ENCODE data around the gene CARMIL1.

The CARMIL1 gene

DNA sequence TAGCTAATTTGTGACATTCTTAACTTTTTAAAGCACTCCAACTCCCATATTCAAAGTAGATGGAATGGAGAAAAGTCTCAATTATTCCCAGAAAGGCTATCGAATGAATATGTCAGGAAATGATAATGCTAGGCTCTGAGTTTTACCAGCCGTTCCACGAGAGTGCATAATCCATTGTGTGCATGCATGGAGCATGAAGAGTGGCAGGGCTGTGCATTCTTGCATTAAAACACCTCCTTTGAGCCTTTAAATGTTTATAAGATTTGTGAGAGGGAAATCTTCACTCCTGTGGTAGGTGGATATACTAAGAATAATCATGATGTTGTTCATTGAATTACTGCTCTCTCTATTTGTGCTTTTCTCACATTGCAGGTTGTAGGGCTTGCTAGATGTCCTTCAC lies 178.3 kb downstream of the CARMIL1 start:
- Histone ChIP-seq H3K14ac (ENCODE audit: low read length in 2 of 2) (no peak overlapping the region), H3K27ac (ENCODE audit: low read length, poor library complexity, severe bottlenecking) (peak overlapping the region; percentile 94)
- 95% methylated on average over 3 of the region's 3 CpGs for WGBS

DNA sequence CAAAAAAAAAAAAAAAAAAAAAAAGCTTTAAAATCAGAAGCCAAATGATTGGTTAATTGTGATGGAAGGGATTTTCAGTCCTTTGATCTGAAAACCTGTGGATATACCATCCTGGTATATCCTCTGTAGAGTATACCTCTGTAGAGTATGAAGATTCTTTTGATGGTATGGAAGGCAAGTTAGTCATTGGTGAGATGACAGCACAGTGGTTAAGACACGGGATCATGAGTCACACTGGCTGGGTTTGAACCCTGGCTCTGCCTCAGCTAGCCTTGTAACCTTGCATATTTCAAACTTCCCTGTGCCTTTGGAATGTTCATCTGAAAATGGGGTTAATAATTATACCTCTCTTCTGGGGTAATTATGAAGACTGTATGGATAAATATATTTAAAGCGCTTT lies 179.3 kb downstream of the CARMIL1 start:
- Histone ChIP-seq H3K18ac (ENCODE audit: low read depth in 1 of 2, low read length in 2 of 2) (no peak overlapping the region), H3K79me1 (replicated peaks; ENCODE audit: low read length, poor library complexity, severe bottlenecking) (peaks cover 12% of the 10 kb centered on the region), H3K36me3 (ENCODE audit: control insufficient read depth in 1 of 2, insufficient read depth in 2 of 2, low read depth in 1 of 2, low read length in 2 of 2) (peaks cover 4 to 6% of the 10 kb centered on the region in 2 experiments), H3K23ac (ENCODE audit: low read length in 2 of 2) (no peak overlapping the region), H3K9ac (ENCODE audit: low read length) (peak overlapping the region; percentile 75), H3K14ac (ENCODE audit: low read length in 2 of 2) (no peak overlapping the region), H4K8ac (ENCODE audit: low read length) (no peak overlapping the region), H2AFZ (ENCODE audit: low read depth, low read length) (no peak overlapping the region), H3K9me3 (ENCODE audit: control insufficient read depth, low read length) (no peaks in the 10 kb centered on the region), H3K27me3 (ENCODE audit: control insufficient read depth in 1 of 2, insufficient read depth in 1 of 2, low read length in 2 of 2) (no peaks in the 10 kb centered on the region), H3K27ac (ENCODE audit: low read length, poor library complexity, severe bottlenecking) (peak overlapping the region; percentile 94), H4K91ac (ENCODE audit: low read length) (no peak overlapping the region), H3K4me3 (ENCODE audit: insufficient read depth in 1 of 2, low read depth in 1 of 2, low read length in 2 of 2) (no peak overlapping the region), H2BK15ac (ENCODE audit: low read depth, poor library complexity, severe bottlenecking) (no peak overlapping the region), H2BK12ac (ENCODE audit: low read length in 2 of 2) (no peak overlapping the region), H3K4ac (ENCODE audit: low read depth in 1 of 2, low read length in 2 of 2) (no peak overlapping the region), H2BK5ac (ENCODE audit: low read depth, low read length, poor library complexity, severe bottlenecking) (peak overlapping the region; percentile 98), H2AK5ac (ENCODE audit: low read length, severe bottlenecking) (peak overlapping the region; percentile 69), H2BK120ac (ENCODE audit: low read depth, low read length) (no peak overlapping the region), H3K4me1 (ENCODE audit: control insufficient read depth, insufficient read depth, low read depth, low read length) (peaks cover 9% of the 10 kb centered on the region), H3K4me2 (ENCODE audit: low read length, poor library complexity, severe bottlenecking) (no peak overlapping the region)
- DNase-seq = peak; percentile 37
- WGBS = 50% methylated on average over 1 of the region's 2 CpGs

More for the DNA sequence above, 178.3 kb downstream of the CARMIL1 start:
- Histone ChIP-seq H3K23ac (ENCODE audit: low read length in 2 of 2) (no peak overlapping the region), H2AK5ac (ENCODE audit: low read length, severe bottlenecking) (no peak overlapping the region), H3K36me3 (ENCODE audit: control insufficient read depth in 1 of 2, insufficient read depth in 2 of 2, low read depth in 1 of 2, low read length in 2 of 2) (peaks cover 4 to 6% of the 10 kb centered on the region in 2 experiments), H3K27me3 (ENCODE audit: control insufficient read depth in 1 of 2, insufficient read depth in 1 of 2, low read length in 2 of 2) (no peaks in the 10 kb centered on the region), H3K4ac (ENCODE audit: low read depth in 1 of 2, low read length in 2 of 2) (no peak overlapping the region), H3K4me1 (ENCODE audit: control insufficient read depth, insufficient read depth, low read depth, low read length) (peaks cover 9% of the 10 kb centered on the region), H3K9ac (ENCODE audit: low read length) (no peak overlapping the region), H3K79me1 (replicated peaks; ENCODE audit: low read length, poor library complexity, severe bottlenecking) (peaks cover 13% of the 10 kb centered on the region), H2BK15ac (ENCODE audit: low read depth, poor library complexity, severe bottlenecking) (no peak overlapping the region), H2BK120ac (ENCODE audit: low read depth, low read length) (no peak overlapping the region), H2BK5ac (ENCODE audit: low read depth, low read length, poor library complexity, severe bottlenecking) (no peak overlapping the region), H3K18ac (ENCODE audit: low read depth in 1 of 2, low read length in 2 of 2) (no peak overlapping the region), H4K91ac (ENCODE audit: low read length) (no peak overlapping the region), H3K4me3 (ENCODE audit: insufficient read depth in 1 of 2, low read depth in 1 of 2, low read length in 2 of 2) (no peak overlapping the region), H2AFZ (ENCODE audit: low read depth, low read length) (no peak overlapping the region), H4K8ac (ENCODE audit: low read length) (no peak overlapping the region), H2BK12ac (ENCODE audit: low read length in 2 of 2) (no peak overlapping the region), H3K4me2 (ENCODE audit: low read length, poor library complexity, severe bottlenecking) (no peak overlapping the region), H3K9me3 (ENCODE audit: control insufficient read depth, low read length) (no peaks in the 10 kb centered on the region)
- DNase-seq = no peak

- H3K14ac ChIP-seq (ENCODE audit: low read length in 2 of 2) = no peak overlapping the region
- H2AK5ac ChIP-seq (ENCODE audit: low read length, severe bottlenecking) = peak overlapping the region; percentile 33
- H4K8ac ChIP-seq (ENCODE audit: low read length) = no peak overlapping the region
- no peak overlapping the region for H2BK5ac ChIP-seq (ENCODE audit: low read depth, low read length, poor library complexity, severe bottlenecking)
- no peak overlapping the region for H3K4me2 ChIP-seq (ENCODE audit: low read length, poor library complexity, severe bottlenecking)
- no peak overlapping the region for H3K23ac ChIP-seq (ENCODE audit: low read length in 2 of 2)
- no peak for DNase-seq
- H3K4me3 ChIP-seq (ENCODE audit: insufficient read depth in 1 of 2, low read depth in 1 of 2, low read length in 2 of 2) = no peak overlapping the region
- WGBS = 61% methylated on average over 3 of the region's 7 CpGs
- no peaks in the 10 kb centered on the region for H3K27me3 ChIP-seq (ENCODE audit: control insufficient read depth in 1 of 2, insufficient read depth in 1 of 2, low read length in 2 of 2)
- H2BK12ac ChIP-seq (ENCODE audit: low read length in 2 of 2) = no peak overlapping the region
- H3K4ac ChIP-seq (ENCODE audit: low read depth in 1 of 2, low read length in 2 of 2) = no peak overlapping the region
- peaks cover 5% of the 10 kb centered on the region for H3K4me1 ChIP-seq (ENCODE audit: control insufficient read depth, insufficient read depth, low read depth, low read length)
- peak overlapping the region; percentile 31 for H3K27ac ChIP-seq (ENCODE audit: low read length, poor library complexity, severe bottlenecking)
- no peak overlapping the region for H2BK15ac ChIP-seq (ENCODE audit: low read depth, poor library complexity, severe bottlenecking)
- H2BK120ac ChIP-seq (ENCODE audit: low read depth, low read length) = no peak overlapping the region
- peaks cover 3% of the 10 kb centered on the region for H3K79me1 ChIP-seq (replicated peaks; ENCODE audit: low read length, poor library complexity, severe bottlenecking)
- H2AFZ ChIP-seq (ENCODE audit: low read depth, low read length) = no peak overlapping the region
- no peak overlapping the region for H3K9ac ChIP-seq (ENCODE audit: low read length)
- H4K91ac ChIP-seq (ENCODE audit: low read length) = no peak overlapping the region
- H3K18ac ChIP-seq (ENCODE audit: low read depth in 1 of 2, low read length in 2 of 2) = no peak overlapping the region
- H3K9me3 ChIP-seq (ENCODE audit: control insufficient read depth, low read length) = no peaks in the 10 kb centered on the region
- peaks cover 0 to 3% of the 10 kb centered on the region in 2 experiments for H3K36me3 ChIP-seq (ENCODE audit: control insufficient read depth in 1 of 2, insufficient read depth in 2 of 2, low read depth in 1 of 2, low read length in 2 of 2)
These were observed 183.2 kb downstream of the CARMIL1 start for GRCh38 chr6:25462235-25462897.

- Histone ChIP-seq H2BK12ac (ENCODE audit: low read length in 2 of 2) (no peak overlapping the region), H3K79me1 (replicated peaks; ENCODE audit: low read length, poor library complexity, severe bottlenecking) (peaks cover 3% of the 10 kb centered on the region), H2BK5ac (ENCODE audit: low read depth, low read length, poor library complexity, severe bottlenecking) (no peak overlapping the region), H3K14ac (ENCODE audit: low read length in 2 of 2) (no peak overlapping the region), H2BK15ac (ENCODE audit: low read depth, poor library complexity, severe bottlenecking) (no peak overlapping the region), H3K4me2 (ENCODE audit: low read length, poor library complexity, severe bottlenecking) (no peak overlapping the region), H3K4me3 (ENCODE audit: insufficient read depth in 1 of 2, low read depth in 1 of 2, low read length in 2 of 2) (no peak overlapping the region), H3K9ac (ENCODE audit: low read length) (no peak overlapping the region), H3K27me3 (ENCODE audit: control insufficient read depth in 1 of 2, insufficient read depth in 1 of 2, low read length in 2 of 2) (no peaks in the 10 kb centered on the region), H3K4ac (ENCODE audit: low read depth in 1 of 2, low read length in 2 of 2) (no peak overlapping the region), H2AFZ (ENCODE audit: low read depth, low read length) (no peak overlapping the region), H2BK120ac (ENCODE audit: low read depth, low read length) (no peak overlapping the region), H4K8ac (ENCODE audit: low read length) (no peak overlapping the region), H3K9me3 (ENCODE audit: control insufficient read depth, low read length) (no peaks in the 10 kb centered on the region), H3K23ac (ENCODE audit: low read length in 2 of 2) (no peak overlapping the region), H4K91ac (ENCODE audit: low read length) (no peak overlapping the region), H3K27ac (ENCODE audit: low read length, poor library complexity, severe bottlenecking) (no peak overlapping the region), H2AK5ac (ENCODE audit: low read length, severe bottlenecking) (no peak overlapping the region), H3K18ac (ENCODE audit: low read depth in 1 of 2, low read length in 2 of 2) (no peak overlapping the region), H3K4me1 (ENCODE audit: control insufficient read depth, insufficient read depth, low read depth, low read length) (peaks cover 3% of the 10 kb centered on the region), H3K36me3 (ENCODE audit: control insufficient read depth in 1 of 2, insufficient read depth in 2 of 2, low read depth in 1 of 2, low read length in 2 of 2) (peaks cover 0 to 3% of the 10 kb centered on the region in 2 experiments)
- 96% methylated on average over 4 of the region's 4 CpGs for WGBS
- no peak for DNase-seq
These were observed 184.3 kb downstream of the CARMIL1 start for GRCh38 chr6:25463441-25463840.
